ENCODE results near the gene ACSM6.

Gene ACSM6

GRCh38 chr10:95243318-95243617 is 49.2 kb downstream of the ACSM6 start:
- DNase-seq (ENCODE audit: extremely low read depth in 1 of 2, low read depth in 1 of 2): no peak

GRCh38 chr10:95244152-95244551 is 50.1 kb downstream of the ACSM6 start:
- DNase-seq (ENCODE audit: extremely low read depth in 1 of 2, low read depth in 1 of 2): no peak

- no peak for DNase-seq (ENCODE audit: extremely low read depth in 1 of 2, low read depth in 1 of 2)
Observed at GRCh38 chr10:95245425-95246055, 51.5 kb downstream of the ACSM6 start.

- DNase-seq (ENCODE audit: extremely low read depth in 1 of 2, low read depth in 1 of 2): peak in 1 of 2 donors; percentile 54
Observed at GRCh38 chr10:95246582-95247051, 52.6 kb downstream of the ACSM6 start.

- DNase-seq (ENCODE audit: extremely low read depth in 1 of 2, low read depth in 1 of 2): no peak
Observed at GRCh38 chr10:95247200-95247880, 53.3 kb downstream of the ACSM6 start.

GRCh38 chr10:95247881-95248583 is 54.0 kb downstream of the ACSM6 start:
- no peak for DNase-seq (ENCODE audit: extremely low read depth in 1 of 2, low read depth in 1 of 2)

GRCh38 chr10:95248989-95249388 is 55.0 kb downstream of the ACSM6 start:
- DNase-seq (ENCODE audit: extremely low read depth in 1 of 2, low read depth in 1 of 2): no peak

- DNase-seq (ENCODE audit: extremely low read depth in 1 of 2, low read depth in 1 of 2): no peak
Observed at GRCh38 chr10:95249467-95249866, 55.4 kb downstream of the ACSM6 start.

GRCh38 chr10:95250856-95251255 is 56.8 kb downstream of the ACSM6 start:
- no peak for DNase-seq (ENCODE audit: extremely low read depth in 1 of 2, low read depth in 1 of 2)

GRCh38 chr10:95253007-95253406 is 59.0 kb downstream of the ACSM6 start:
- no peak for DNase-seq (ENCODE audit: extremely low read depth in 1 of 2, low read depth in 1 of 2)

GRCh38 chr10:95253686-95254085 is 59.6 kb downstream of the ACSM6 start:
- no peak for DNase-seq (ENCODE audit: extremely low read depth in 1 of 2, low read depth in 1 of 2)

- no peak for DNase-seq (ENCODE audit: extremely low read depth in 1 of 2, low read depth in 1 of 2)
Observed at GRCh38 chr10:95254629-95255028, 60.6 kb downstream of the ACSM6 start.

GRCh38 chr10:95256268-95256667 is 62.2 kb downstream of the ACSM6 start:
- no peak for DNase-seq (ENCODE audit: extremely low read depth in 1 of 2, low read depth in 1 of 2)

GRCh38 chr10:95257849-95258248 is 63.8 kb downstream of the ACSM6 start:
- no peak for DNase-seq (ENCODE audit: extremely low read depth in 1 of 2, low read depth in 1 of 2)

GRCh38 chr10:95260397-95260881 is 66.4 kb downstream of the ACSM6 start:
- no peak for DNase-seq (ENCODE audit: extremely low read depth in 1 of 2, low read depth in 1 of 2)

- no peak for DNase-seq (ENCODE audit: extremely low read depth in 1 of 2, low read depth in 1 of 2)
Observed at GRCh38 chr10:95260909-95261552, 67.0 kb downstream of the ACSM6 start.

- DNase-seq (ENCODE audit: extremely low read depth in 1 of 2, low read depth in 1 of 2): no peak
Observed at GRCh38 chr10:95261926-95262325, 67.9 kb downstream of the ACSM6 start.

- DNase-seq (ENCODE audit: extremely low read depth in 1 of 2, low read depth in 1 of 2): no peak
Observed at GRCh38 chr10:95262763-95263518, 68.9 kb downstream of the ACSM6 start.

GRCh38 chr10:95263864-95264226 is 69.8 kb downstream of the ACSM6 start:
- no peak for DNase-seq (ENCODE audit: extremely low read depth in 1 of 2, low read depth in 1 of 2)

- no peak for DNase-seq (ENCODE audit: extremely low read depth in 1 of 2, low read depth in 1 of 2)
Observed at GRCh38 chr10:95264227-95265051, 70.4 kb downstream of the ACSM6 start.

Data from stimulated activated CD8-positive, alpha-beta memory T cell treated with anti-CD3 and anti-CD28 coated beads, Interleukin-7, amount 100 ng/mL, for 48 hours (primary cell).